K562 (cell line): ENCODE measurements around the gene MLLT11. TPM values are rescaled to one million over a fixed set of nuclear protein-coding genes. Genes with fewer than 3 reads are reported as not detected.
A peak's percentile ranks its signal among the peaks of the same experiment; 100 is the strongest.

Experiments used
- FOXK2 ChIP-seq, 2 experiments: fragments of 450-650 bp; IDR thresholded peaks in 1 of 2; conservative IDR thresholded peaks in 1 of 2; 2 replicates each; pipeline ENCODE4 v1.6.1; 2016; ENCODE audit warnings: low read depth in 2 of 2, mild to moderate bottlenecking in 1 of 2
- HMG20A ChIP-seq: fragments of 450-650 bp; formaldehyde crosslinking; conservative IDR thresholded peaks from 2 replicates; pipeline ENCODE4 v1.4.0; 2020; ENCODE audit warnings: mild to moderate bottlenecking, mixed read lengths
- JUND ChIP-seq, 2 experiments: IDR thresholded peaks; 2 replicates in 1 of 2; 3 replicates in 1 of 2; pipeline ENCODE4 v1.6.1; 2011; ENCODE audit warnings: borderline replicate concordance in 2 of 2, low read depth in 2 of 2, low read length in 2 of 2, improper control_type of control experiment in 1 of 2, missing biosample characterization in 1 of 2, missing genetic modification characterization in 1 of 2, missing genetic modification reagents in 1 of 2
- RB1 ChIP-seq: fragments of 450-650 bp; IDR thresholded peaks from 2 replicates; pipeline ENCODE4 v1.6.1; 2017; ENCODE audit warnings: low read depth, mild to moderate bottlenecking
- SMARCA4 ChIP-seq: fragments of 450-650 bp; IDR thresholded peaks from 2 replicates; pipeline ENCODE4 v1.6.1; 2016
- SNIP1 ChIP-seq: fragments of 450-650 bp; IDR thresholded peaks from 2 replicates; pipeline ENCODE4 v1.7.1; 2017; ENCODE audit warnings: low read depth, mild to moderate bottlenecking
- TBL1XR1 ChIP-seq, 2 experiments: IDR thresholded peaks; 2 replicates each; pipeline ENCODE4 v1.6.1; 2012; ENCODE audit warnings: improper control_type of control experiment in 2 of 2, low read length in 2 of 2, mild to moderate bottlenecking in 1 of 2
- ZNF197 ChIP-seq: fragments of 200-800 bp; sonication (Bioruptor generic); IDR thresholded peaks from 2 replicates; pipeline ENCODE4 v1.6.1; 2016; ENCODE audit warnings: low read depth, missing genetic modification characterization, missing compliant biosample characterization
- ZSCAN32 ChIP-seq: fragments of 450-650 bp; formaldehyde crosslinking; IDR thresholded peaks from 2 replicates; pipeline ENCODE4 v1.4.0; 2020; ENCODE audit warnings: mild to moderate bottlenecking, moderate library complexity
- polyA plus RNA-seq, 8 experiments: library from polyadenylated mRNA; depleted of rRNA in 4 of 8; stranded (reverse) in 5 of 8; unstranded in 3 of 8; fragments of >200 nt; fragmentation: Nextera tagmentation in 2 of 8; fragmentation: Illumina TruSeq in 1 of 8; extraction: Ambion mirVana in 2 of 8; extraction: Trizol in 1 of 8; gene quantifications; 2 replicates each; pipeline versions ENCODE4 v1.2.1 to v1.2.3, GENCODE V29; 2011 to 2014; ENCODE audit warnings: inconsistent platforms in 1 of 8, missing spikeins in 1 of 8
- total RNA-seq, 7 experiments: library from RNA; depleted of rRNA in 6 of 7; stranded (reverse); fragments of >200 nt in 6 of 7; fragmentation: Illumina TruSeq in 2 of 7; extraction: Trizol in 2 of 7; gene quantifications; 2 replicates each; pipeline versions ENCODE4 v1.2.1 to v1.2.3, GENCODE V29; 2011 to 2021; ENCODE audit warnings: low replicate concordance in 1 of 7
- TF ChIP-seq, protein P1 (sequence below): IDR thresholded peaks from 2 replicates; pipeline ENCODE4 v1.6.1; 2016; ENCODE audit warnings: missing genetic modification characterization, missing compliant biosample characterization
- TF ChIP-seq, protein P2 (sequence below): fragments of 200-800 bp; sonication (Bioruptor generic); IDR thresholded peaks from 2 replicates; pipeline ENCODE4 v1.6.1; 2016; ENCODE audit warnings: missing genetic modification characterization, missing compliant biosample characterization
- TF ChIP-seq, protein P3 (sequence below): fragments of 450-650 bp; IDR thresholded peaks from 2 replicates; pipeline ENCODE4 v1.6.1; 2016; ENCODE audit warnings: mild to moderate bottlenecking
- TF ChIP-seq, protein P4 (sequence below): fragments of 250-450 bp; sonication (Bioruptor Pico); IDR thresholded peaks from 2 replicates; pipeline ENCODE4 v1.8.0; 2021; ENCODE audit warnings: borderline replicate concordance, mild to moderate bottlenecking, moderate library complexity; ENCODE audit not compliant: poor library complexity, severe bottlenecking

MLLT11 gene
- total and polyA plus RNA-seq, 9 of the 15 experiments (the other 6 are each of a cell fraction or from before 2014, with no cell fraction given), result 12.1 to 91.0 (median 22.0) TPM

DNA sequence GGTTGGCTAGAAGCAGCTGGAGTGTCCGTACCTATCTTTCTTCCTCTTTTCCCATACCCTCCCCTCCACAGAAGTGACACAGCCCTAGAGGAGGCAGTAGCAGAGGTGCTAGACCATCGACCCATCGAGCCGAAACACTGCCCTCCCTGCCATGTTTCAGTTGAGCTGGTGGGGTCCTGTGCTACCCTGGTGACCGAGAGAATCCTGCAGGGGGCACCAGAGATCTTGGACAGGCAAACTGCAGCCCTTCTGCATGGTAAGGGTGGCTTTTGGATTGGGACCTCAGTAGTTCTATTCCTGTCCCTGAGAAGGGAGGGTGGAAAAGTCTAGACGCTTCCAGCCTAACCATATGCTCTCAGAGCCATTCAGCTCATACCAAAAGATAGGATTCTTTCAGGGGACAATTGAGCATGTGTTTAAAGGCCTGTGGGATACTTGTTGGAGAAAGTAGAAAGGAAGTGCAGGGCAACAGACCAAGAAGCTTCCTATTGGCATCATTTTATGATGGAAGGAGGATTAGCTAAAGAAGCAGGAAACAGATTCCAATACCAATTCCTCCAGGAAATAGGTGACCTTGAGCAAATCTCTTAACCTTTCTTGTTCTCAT, 35.6 kb upstream of the MLLT11 start (continued):
- TF ChIP-seq RB1, result 0 out of 2 replicates have a peak, but pooled peaks have one; percentile 18
- no peak for TF ChIP-seq HMG20A
- TF ChIP-seq TBL1XR1 (IDR thresholded peaks at IDR 0.05; ENCODE audit: low read length in 2 of 2), result 0 out of 4 replicates have a peak, but pooled peaks of 1 of the 2 experiments have one; percentile 33
- TF ChIP-seq SNIP1, result no peak
- TF ChIP-seq ZNF197 (CRISPR knock-in tag), result no peak
- TF ChIP-seq ZSCAN32, result no peak
- TF ChIP-seq, protein P1, sequence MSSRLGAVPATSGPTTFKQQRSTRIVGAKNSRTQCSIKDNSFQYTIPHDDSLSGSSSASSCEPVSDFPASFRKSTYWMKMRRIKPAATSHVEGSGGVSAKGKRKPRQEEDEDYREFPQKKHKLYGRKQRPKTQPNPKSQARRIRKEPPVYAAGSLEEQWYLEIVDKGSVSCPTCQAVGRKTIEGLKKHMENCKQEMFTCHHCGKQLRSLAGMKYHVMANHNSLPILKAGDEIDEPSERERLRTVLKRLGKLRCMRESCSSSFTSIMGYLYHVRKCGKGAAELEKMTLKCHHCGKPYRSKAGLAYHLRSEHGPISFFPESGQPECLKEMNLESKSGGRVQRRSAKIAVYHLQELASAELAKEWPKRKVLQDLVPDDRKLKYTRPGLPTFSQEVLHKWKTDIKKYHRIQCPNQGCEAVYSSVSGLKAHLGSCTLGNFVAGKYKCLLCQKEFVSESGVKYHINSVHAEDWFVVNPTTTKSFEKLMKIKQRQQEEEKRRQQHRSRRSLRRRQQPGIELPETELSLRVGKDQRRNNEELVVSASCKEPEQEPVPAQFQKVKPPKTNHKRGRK (tag), result no peak
- peak; percentile 19; the same call in 1 of the 2 replicates for TF ChIP-seq JUND (IDR thresholded peaks at IDR 0.05; ENCODE audit: borderline replicate concordance, low read depth, low read length)
- no peak for TF ChIP-seq JUND (tag; IDR thresholded peaks at IDR 0.05; ENCODE audit: borderline replicate concordance, low read depth, low read length)
- 0 out of 2 replicates have a peak, but pooled peaks have one; percentile 15 for TF ChIP-seq SMARCA4
- TF ChIP-seq, protein P2, sequence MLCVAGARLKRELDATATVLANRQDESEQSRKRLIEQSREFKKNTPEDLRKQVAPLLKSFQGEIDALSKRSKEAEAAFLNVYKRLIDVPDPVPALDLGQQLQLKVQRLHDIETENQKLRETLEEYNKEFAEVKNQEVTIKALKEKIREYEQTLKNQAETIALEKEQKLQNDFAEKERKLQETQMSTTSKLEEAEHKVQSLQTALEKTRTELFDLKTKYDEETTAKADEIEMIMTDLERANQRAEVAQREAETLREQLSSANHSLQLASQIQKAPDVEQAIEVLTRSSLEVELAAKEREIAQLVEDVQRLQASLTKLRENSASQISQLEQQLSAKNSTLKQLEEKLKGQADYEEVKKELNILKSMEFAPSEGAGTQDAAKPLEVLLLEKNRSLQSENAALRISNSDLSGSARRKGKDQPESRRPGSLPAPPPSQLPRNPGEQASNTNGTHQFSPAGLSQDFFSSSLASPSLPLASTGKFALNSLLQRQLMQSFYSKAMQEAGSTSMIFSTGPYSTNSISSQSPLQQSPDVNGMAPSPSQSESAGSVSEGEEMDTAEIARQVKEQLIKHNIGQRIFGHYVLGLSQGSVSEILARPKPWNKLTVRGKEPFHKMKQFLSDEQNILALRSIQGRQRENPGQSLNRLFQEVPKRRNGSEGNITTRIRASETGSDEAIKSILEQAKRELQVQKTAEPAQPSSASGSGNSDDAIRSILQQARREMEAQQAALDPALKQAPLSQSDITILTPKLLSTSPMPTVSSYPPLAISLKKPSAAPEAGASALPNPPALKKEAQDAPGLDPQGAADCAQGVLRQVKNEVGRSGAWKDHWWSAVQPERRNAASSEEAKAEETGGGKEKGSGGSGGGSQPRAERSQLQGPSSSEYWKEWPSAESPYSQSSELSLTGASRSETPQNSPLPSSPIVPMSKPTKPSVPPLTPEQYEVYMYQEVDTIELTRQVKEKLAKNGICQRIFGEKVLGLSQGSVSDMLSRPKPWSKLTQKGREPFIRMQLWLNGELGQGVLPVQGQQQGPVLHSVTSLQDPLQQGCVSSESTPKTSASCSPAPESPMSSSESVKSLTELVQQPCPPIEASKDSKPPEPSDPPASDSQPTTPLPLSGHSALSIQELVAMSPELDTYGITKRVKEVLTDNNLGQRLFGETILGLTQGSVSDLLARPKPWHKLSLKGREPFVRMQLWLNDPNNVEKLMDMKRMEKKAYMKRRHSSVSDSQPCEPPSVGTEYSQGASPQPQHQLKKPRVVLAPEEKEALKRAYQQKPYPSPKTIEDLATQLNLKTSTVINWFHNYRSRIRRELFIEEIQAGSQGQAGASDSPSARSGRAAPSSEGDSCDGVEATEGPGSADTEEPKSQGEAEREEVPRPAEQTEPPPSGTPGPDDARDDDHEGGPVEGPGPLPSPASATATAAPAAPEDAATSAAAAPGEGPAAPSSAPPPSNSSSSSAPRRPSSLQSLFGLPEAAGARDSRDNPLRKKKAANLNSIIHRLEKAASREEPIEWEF (CRISPR knock-in tag), result no peak
- TF ChIP-seq FOXK2 (conservative IDR thresholded peaks at IDR 0.05 in 1 of 2, IDR thresholded peaks at IDR 0.05 in 1 of 2; ENCODE audit: low read depth in 2 of 2), result peak; percentile 26 to 31; a peak in 1 of 4 replicates
- TF ChIP-seq, protein P3, sequence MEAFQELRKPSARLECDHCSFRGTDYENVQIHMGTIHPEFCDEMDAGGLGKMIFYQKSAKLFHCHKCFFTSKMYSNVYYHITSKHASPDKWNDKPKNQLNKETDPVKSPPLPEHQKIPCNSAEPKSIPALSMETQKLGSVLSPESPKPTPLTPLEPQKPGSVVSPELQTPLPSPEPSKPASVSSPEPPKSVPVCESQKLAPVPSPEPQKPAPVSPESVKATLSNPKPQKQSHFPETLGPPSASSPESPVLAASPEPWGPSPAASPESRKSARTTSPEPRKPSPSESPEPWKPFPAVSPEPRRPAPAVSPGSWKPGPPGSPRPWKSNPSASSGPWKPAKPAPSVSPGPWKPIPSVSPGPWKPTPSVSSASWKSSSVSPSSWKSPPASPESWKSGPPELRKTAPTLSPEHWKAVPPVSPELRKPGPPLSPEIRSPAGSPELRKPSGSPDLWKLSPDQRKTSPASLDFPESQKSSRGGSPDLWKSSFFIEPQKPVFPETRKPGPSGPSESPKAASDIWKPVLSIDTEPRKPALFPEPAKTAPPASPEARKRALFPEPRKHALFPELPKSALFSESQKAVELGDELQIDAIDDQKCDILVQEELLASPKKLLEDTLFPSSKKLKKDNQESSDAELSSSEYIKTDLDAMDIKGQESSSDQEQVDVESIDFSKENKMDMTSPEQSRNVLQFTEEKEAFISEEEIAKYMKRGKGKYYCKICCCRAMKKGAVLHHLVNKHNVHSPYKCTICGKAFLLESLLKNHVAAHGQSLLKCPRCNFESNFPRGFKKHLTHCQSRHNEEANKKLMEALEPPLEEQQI, result no peak
- TF ChIP-seq, protein P4, sequence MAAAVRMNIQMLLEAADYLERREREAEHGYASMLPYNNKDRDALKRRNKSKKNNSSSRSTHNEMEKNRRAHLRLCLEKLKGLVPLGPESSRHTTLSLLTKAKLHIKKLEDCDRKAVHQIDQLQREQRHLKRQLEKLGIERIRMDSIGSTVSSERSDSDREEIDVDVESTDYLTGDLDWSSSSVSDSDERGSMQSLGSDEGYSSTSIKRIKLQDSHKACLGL (CRISPR knock-in tag), result no peak
